Measurements from ENCODE around the gene EVX2. TPM values are rescaled to one million over a fixed set of nuclear protein-coding genes. Genes with fewer than 3 reads are reported as not detected.
A peak's percentile ranks its signal among the peaks of the same experiment; 100 is the strongest.

The EVX2 gene
- total RNA-seq, 1 experiment from 2014 or later = not detected

- DNase-seq (ENCODE audit: low read depth) = no peak
Measured at GRCh38 chr2:176067589-176068418, 16.0 kb downstream of the EVX2 start.

GRCh38 chr2:176066645-176067588 is 16.8 kb downstream of the EVX2 start:
- no peak for DNase-seq (ENCODE audit: low read depth)

- DNase-seq (ENCODE audit: low read depth) = no peak
Measured at GRCh38 chr2:176063958-176064357, 19.8 kb downstream of the EVX2 start.

- DNase-seq (ENCODE audit: low read depth) = peak; percentile 17
Measured at GRCh38 chr2:176056406-176056805, 27.4 kb downstream of the EVX2 start.

- DNase-seq (ENCODE audit: low read depth) = no peak
Measured at GRCh38 chr2:176039375-176039774, 44.4 kb downstream of the EVX2 start.

- DNase-seq (ENCODE audit: low read depth) = peak; percentile 58
Measured at GRCh38 chr2:176038694-176039093, 45.1 kb downstream of the EVX2 start.

GRCh38 chr2:176035013-176035691 is 48.6 kb downstream of the EVX2 start:
- DNase-seq (ENCODE audit: low read depth) = no peak

- no peak for DNase-seq (ENCODE audit: low read depth)
Measured at GRCh38 chr2:176027806-176028205, 56.0 kb downstream of the EVX2 start.

Other genes starting within 250 kb of the EVX2 start
- 24.6 and 29.6 TPM in 2 replicates for gene LNPK, start 81.7 kb downstream of the EVX2 start, total RNA-seq (2014; rRNA removed; shearing (Covaris generic))
- 2.6 and 3.2 TPM in 2 replicates for gene HOXD13, start 8.8 kb upstream of the EVX2 start, total RNA-seq (2014; rRNA removed; shearing (Covaris generic))
- gene HOXD12, start 15.8 kb upstream of the EVX2 start, total RNA-seq (2014; rRNA removed; shearing (Covaris generic)) = 0.10 TPM in 1 of 2 replicates, not detected in the other
- 6.4 and 8.9 TPM in 2 replicates for gene HOXD11, start 23.3 kb upstream of the EVX2 start, total RNA-seq (2014; rRNA removed; shearing (Covaris generic))
- 8.6 and 10.5 TPM in 2 replicates for gene HOXD10, start 32.8 kb upstream of the EVX2 start, total RNA-seq (2014; rRNA removed; shearing (Covaris generic))
- 0.53 and 1.7 TPM in 2 replicates for gene HOXD9, start 38.8 kb upstream of the EVX2 start, total RNA-seq (2014; rRNA removed; shearing (Covaris generic))
- gene HOXD8, start 45.7 kb upstream of the EVX2 start, total RNA-seq (2014; rRNA removed; shearing (Covaris generic)) = 8.9 and 9.5 TPM in 2 replicates
- gene HOXD4, start 67.6 kb upstream of the EVX2 start, total RNA-seq (2014; rRNA removed; shearing (Covaris generic)) = not detected in 2 replicates
- gene HOXD3, start 73.3 kb upstream of the EVX2 start, total RNA-seq (2014; rRNA removed; shearing (Covaris generic)) = not detected in 2 replicates
- gene HOXD1, start 104.7 kb upstream of the EVX2 start, total RNA-seq (2014; rRNA removed; shearing (Covaris generic)) = not detected in 2 replicates
- gene MTX2, start 185.5 kb upstream of the EVX2 start, total RNA-seq (2014; rRNA removed; shearing (Covaris generic)) = 133 and 153 TPM in 2 replicates